Inflammatory macrophage (primary cell): ENCODE data around the gene PRLR.
"Not testable (repeated sequence)": the region's sequence is repeated elsewhere in the genome, so short reads cannot be mapped to it uniquely, and the experiment has no call there.

Experiments
- DNase-seq, 2 donors: peaks; one replicate each; pipeline ENCODE4 v3.0.0-alpha.2; 2020 to 2022

The PRLR gene

DNA sequence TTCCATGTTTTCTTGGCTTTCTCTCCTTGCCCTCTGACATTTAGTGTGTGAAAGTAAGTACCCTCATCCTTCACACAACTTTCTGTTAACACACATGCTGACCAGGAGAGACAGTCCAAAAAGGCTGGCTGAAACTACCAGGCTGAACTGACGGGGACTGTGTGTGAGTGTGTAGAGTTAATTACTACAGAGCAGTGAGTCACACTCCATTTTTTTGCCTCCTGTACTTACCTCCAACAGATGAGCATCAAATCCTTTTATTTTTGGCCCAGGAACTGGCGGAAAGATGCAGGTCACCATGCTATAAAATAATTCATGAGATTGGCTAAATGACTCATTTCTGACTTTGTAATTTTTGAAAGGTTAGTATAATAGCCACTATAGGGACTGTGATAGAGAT lies 162.3 kb downstream of the PRLR start:
- no peak for DNase-seq

DNA sequence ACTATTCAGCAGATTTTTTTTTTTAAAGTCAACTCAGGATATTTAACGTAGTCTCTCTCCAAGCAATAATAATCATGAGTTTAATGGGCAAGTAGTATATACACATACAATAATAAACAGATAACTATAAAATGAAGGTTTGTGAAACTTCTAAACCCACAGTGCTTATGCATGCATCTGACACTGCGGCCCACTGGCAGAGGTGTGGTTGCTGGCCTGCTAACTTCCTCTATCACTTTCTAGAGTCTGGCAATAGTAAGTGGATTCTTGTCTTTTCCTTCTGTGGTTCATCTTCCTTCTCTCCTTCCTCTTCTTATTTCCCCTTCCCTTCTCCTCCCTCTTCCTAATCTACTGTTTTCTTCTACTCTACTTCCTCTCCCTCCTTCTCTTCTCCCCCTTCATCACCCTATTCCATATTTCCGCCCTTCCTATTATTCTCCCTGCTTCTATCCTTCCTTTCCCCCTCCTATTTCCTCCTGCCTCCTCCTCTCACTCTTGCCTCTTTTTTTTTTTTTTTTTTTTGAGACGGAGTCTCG lies 164.0 kb downstream of the PRLR start:
- DNase-seq = peak; percentile 36

DNA sequence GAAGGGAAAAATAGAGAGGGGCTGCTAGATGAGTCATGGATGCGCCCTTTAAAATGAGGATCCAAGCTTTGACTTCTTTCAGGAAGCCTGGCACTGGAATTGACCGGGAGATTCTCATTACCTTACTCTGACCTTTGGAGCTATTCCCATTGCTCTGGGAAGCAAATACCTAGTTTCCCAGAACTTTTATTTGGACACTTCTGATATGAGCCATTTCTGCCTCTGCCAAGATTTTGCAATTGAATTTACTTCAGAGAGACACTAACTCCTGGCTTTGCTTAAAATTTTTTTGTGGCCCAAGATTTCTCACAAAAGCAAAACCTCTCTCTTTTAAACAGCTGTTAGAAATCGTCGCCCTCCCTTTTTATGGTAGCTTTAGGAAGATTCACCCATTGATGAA lies 166.9 kb downstream of the PRLR start:
- DNase-seq = no peak

DNA sequence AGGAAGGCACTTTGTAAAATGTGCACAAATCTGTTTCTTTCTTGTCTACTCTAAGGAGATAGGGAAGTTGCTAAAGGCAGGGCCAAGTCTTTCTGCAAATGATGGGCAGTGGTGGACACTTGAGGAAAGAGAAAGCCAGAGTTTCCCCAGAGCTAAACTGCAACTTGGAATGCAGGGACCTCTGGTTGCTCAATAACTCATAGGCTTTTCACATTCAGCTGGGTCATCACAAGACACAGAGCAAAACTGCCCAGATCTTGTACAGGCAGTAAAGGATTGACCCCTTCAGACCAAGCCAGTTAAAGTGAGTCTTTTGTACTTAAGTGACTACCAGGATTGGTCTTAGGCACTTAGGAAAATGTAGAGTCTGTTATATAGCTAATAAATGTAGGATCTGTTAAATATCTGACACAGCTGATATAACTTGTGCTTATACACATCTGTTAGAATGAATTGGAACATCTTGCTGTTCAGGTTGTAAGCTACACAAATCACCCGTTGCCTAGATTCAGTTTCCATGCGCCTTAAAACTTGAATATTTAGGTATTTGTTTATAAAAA lies 169.0 kb downstream of the PRLR start:
- peak; percentile 25 to 53 for DNase-seq

DNA sequence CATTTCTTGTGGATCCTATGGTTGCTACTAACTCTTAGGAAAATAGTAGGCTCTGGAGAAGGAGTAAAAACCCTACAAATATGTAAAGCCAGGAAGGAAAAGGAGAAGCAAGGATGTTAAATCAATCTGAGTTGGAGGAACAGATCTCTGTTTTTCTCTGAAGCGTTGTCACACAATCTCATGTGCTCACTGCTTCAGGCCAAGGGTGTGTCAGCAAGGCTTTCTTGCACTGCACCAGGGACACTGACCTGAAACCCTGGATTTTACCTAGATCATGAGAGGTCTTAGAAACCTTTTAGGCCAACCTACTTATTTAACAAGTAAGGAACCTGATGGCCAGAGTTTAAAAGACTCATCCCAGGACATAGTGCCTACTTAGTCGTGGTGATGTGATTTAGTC lies 170.1 kb downstream of the PRLR start:
- DNase-seq = no peak

DNA sequence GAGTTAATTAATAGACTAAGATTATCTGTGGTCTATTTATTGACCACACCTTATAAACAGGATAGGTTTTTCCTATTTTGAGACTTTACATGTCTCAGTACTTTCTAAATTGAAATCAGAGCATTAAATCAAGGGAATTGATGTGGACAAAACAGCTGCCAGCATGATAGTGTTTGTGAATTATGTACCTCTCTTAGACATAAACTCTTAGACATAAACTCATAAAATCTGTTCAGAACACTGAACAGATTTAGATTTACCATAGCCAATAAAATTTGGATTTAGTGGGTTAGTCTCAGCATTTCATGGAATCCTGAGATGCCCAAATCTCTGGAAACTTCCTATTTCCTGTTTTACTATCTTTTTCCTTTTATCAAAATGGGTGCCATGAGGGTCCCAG lies 171.0 kb downstream of the PRLR start:
- no peak for DNase-seq

DNA sequence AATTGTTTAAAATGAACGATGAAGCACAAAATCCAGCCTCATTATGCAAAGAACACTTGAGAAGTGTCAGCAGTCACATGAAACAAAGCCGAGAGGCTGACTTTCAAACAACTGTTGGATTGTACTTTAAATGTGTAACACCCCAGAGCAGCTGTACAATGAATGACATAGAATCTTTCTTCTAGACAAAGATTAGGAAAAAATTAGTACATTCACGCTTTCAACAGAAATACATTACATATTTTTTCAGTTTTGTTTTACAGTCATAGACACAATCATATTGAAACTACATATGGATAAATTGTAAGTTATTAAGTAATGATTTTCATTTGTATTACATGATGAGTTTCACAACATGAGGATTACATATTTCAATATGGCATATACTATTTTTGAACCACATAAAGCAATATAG lies 171.9 kb downstream of the PRLR start:
- no peak for DNase-seq

DNA sequence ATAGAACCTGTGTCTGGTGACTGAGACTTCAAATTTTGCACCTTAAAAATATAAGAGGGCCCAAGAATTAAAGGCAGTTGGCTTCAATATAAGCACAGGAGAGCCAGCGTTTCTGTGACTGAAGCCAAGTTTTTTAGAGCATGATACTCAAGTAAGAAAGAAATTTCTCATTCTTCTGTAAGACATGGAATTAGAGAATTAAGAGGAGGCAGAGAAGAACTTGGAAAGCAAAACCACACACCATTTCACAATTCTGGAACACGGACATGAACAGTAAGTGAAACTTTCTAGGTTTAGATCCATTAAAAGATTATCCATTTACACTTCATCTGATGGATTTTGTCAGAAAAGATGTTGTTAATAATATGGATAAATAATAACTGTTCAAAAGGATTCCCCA lies 173.6 kb downstream of the PRLR start:
- DNase-seq = no peak

DNA sequence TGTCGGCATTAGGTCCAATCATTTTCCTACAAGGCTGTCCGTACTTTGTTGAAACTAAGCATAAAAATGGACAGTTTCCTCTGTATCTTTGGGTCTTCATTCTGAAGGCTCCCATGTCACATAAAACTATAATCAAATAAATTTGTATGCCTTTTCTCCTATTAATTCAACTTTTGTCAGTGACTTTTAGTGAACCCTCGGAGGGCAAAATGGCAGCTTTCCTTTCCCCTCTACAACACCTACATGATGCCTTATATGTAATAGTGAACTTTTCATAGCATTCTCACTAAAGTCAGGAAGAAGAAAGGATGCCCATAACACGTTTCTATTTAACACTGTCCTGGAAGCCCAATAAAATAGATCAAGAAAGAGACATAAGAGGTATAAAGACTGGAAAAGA lies 177.4 kb downstream of the PRLR start:
- no peak for DNase-seq

DNA sequence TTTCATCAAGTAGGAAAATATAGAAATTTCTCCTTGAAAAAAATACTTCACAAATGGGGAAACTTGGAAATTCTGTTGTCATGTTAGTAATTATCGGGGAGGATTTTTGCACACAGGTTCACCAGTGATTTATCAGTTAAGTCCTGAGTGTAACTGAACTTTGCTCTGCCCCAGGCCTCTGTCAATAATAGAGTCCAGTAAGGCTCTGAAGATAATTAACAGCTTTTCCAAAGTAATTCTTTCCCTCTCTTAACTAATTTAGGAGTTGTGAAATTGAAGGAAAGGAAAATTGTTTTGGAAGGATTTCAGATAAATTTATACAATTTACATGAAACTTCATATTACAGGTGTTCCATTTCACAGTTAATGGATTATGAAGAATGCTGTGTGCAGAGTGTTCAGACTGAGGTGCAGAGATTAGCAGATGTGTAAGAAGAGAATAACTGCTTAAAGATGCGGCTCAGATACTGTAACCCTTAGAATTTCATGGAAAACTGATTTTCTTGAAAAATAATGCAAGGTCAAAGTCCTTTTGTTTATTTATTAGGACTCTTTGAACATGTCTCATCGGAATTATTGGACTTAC lies 179.7 kb downstream of the PRLR start:
- no peak for DNase-seq

DNA sequence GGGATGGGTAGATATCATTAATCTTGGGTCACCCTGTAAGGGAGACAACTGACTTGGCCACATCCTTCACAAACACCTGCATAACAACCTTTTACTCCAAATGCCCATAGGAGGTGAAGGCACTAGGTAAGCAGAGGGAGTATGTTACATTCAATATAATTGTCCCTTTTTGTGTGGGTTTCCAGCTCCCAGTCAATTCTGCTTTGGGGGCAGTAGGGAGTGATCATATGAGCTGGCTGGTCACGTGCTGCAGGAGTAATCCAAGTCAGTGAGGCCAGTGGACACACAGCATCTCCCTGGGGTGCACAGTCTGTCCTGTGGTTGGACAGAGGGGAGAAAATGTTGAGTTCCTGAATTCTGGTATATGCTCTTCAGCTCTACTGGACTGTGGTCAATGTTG lies 181.4 kb downstream of the PRLR start:
- no peak for DNase-seq

DNA sequence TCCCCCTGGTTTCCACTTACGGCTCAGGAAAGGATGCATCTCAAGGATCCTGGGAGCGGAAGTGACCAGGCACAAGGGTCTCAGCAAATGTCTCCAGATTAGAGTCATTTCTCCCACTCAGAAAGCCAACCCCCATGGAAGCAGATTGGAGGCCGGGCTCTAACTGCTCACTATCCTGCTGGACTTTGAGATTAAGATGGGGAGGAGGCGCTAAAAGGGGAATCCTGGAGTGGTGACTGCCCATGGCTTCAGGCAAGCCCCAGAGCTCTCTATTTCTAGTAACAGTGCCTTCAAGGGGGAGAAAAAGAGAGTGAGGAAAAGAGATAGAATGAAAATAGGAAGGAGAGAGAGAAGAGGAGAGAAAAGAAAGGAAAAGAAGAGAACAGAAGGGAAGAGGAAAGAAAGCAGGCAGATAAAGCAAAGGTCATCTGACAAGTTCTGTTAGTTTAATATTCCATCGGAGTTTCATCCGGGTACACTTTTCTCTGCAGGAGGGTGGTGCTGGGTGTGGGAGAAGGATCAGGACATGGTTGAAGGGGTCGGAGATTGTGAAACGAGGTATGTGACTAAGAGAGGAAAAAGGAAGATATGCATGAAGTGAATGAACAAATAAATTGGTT lies 182.4 kb downstream of the PRLR start, which contains the start of gene AGXT2:
Gene AGXT2 (minus strand): TSS at position 165 of the 620 bp plus-strand sequence. CDS start 57 bp downstream, at position 108.
- DNase-seq = no peak

DNA sequence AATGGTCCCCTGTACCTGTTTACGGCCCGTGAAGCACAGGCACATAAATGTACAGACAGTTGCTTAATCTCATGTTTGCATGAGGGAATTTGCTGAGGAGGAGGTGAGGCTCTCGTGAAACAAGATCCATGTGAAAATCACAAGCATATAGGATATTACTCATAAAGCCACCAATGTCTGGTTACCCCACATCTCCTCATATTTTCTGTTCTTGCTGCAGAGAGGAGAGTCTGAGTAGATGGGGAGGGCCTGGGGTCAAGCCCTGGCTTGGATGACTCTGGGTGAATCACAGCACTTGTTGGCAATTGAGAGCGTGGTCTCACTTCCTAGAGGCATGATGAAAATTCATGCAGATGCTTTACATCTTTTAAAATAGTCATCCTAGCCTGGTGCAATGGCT lies 183.5 kb downstream of the PRLR start:
- no peak for DNase-seq

DNA sequence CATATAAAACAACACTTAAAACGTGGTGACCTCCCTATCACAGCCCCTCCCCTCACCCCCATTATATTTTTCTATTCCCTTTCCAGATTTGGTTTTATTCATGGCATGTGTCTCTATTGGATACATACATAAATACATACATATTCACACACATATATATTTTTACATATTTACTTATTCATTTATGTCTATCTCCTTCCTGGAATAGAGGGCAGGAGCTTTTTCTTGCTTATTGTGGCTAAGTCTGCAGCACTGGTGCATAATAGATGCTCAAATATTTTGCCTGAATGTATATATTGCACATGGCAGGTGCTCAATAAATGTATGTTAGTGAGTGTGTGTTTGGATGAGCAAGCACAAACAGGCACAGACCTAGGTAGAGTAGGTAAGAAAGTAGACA lies 185.0 kb downstream of the PRLR start:
- DNase-seq = no peak

DNA sequence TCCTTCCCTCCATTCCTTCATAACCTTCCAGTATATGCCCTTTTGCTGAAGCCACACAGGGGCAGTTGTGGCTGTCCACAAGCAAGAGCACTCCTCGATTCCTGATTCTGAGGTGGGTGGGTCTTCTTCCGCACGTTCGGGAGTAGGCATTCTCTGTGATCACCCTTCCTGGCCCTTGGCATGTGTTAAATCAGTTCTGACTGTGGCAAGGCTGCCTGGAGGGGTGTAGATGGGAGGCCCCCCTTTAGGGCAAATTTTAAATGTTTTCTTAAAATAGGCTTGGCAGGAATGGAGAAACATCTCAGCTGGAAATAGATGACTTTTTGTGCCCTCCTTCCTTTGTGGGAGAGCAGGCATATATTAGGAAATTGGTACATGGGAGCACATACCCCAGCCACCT lies 185.6 kb downstream of the PRLR start:
- DNase-seq = no peak

DNA sequence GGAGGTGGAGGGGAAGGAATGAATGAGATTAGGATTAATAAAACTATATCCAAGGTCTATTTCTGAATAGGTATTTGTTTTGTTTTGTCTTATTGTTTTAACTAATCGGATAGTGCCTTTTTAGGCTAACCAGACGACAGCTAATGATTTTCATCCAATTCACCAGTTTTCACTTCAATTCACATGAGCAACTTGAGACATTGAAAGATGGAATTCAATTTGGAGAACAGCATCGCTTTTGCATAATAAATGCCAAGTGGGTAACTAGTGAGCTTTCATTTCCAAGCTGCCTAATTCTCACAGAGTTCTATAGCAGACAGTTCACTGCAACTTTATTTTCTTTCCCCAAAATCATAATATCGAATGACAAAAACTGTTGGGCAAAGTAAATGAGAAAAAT lies 187.5 kb downstream of the PRLR start:
- DNase-seq = no peak

DNA sequence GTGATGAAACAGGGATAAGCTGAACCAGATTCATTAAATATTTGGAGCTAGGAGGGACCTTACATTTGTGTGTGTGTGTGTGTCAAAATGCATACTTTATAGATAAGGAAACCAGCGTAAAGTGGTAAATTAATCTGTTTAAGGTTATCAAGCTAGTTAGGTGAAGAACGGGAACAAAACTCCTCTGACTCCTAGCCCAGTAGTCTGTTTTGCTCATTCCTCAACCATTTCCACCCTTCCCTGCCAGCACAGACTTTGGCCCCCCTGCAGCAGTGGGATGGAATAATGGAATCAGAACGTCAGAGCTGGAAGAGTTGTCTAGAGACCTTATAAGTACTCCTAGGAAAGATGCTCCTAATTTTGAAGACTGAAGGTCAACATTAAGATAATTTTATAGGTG lies 189.0 kb downstream of the PRLR start:
- DNase-seq = no peak

DNA sequence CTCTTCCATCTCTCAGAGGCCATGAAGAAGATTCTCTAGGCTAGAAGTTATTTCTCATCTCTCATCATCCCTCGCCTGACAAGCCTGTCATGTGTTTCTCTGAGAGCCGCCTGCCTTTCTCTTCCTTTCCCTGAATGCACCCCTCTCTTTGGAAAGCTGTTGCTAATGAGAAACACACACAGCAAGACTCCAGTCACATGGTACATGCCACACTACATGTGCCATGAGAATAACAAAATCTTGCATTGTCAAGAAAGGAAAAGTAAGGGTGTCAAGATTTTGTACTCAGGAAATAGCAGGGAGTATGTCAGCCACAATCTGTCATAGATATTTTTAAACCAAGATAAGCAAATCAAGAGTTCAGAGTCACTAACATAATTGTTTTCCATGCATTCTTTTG lies 191.4 kb downstream of the PRLR start:
- no peak for DNase-seq

DNA sequence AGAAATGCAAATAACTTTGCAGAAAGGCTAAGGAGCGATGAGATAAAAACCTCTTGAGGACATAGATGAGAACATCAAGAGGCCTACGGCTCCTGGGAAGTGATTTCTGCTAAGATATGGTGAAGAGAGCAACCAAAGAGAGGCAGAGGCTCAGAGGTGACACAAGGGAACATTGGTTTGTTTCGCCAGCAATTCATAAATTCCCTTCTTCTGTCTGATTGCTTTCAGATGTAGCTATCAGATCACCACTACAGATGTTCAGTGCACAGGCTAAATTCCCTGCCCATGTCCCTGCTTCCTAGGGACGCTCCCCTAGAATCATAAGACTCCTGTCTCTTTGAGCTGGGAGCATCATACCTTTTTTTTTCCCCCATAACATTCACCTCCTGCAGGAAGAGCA lies 193.8 kb downstream of the PRLR start:
- no peak for DNase-seq

DNA sequence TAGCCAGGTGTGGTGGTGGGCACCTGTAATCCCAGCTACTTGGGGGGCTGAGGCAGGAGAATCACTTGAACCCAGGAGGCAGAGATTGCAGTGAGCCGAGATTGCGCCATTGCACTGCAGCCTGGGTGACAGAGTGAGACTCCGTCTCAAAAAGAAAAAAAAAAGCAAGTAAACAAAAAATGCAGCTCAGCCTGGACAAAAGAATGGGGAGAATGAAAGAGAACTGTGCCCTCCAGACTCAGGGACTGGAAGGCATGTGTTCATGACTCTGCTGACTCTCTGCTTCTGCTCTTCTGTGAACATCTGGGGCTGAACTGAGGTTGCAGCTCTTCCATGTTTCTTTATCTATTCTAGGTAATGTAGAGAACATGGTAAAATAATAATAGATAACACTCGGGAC lies 194.4 kb downstream of the PRLR start:
- not testable (repeated sequence) for DNase-seq

DNA sequence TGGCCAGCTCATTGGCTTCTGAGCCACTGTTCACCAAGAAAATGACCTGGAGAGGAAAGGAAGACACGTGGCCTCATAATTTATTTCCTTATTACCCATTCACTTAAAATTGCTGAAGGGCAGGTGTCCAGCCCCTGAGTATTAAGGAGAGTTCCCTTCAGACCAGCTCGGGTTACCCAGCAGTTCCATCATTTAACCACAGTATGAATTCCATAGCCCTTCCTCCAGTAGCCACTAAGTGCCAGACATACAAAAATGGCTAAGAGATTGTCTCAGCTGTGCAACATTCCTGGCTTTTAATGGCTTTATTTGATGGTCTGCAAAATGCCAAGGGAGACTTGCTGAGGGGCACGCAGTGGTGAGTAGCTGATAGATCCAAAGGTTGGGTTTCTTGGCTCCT lies 195.0 kb downstream of the PRLR start:
- DNase-seq = no peak

DNA sequence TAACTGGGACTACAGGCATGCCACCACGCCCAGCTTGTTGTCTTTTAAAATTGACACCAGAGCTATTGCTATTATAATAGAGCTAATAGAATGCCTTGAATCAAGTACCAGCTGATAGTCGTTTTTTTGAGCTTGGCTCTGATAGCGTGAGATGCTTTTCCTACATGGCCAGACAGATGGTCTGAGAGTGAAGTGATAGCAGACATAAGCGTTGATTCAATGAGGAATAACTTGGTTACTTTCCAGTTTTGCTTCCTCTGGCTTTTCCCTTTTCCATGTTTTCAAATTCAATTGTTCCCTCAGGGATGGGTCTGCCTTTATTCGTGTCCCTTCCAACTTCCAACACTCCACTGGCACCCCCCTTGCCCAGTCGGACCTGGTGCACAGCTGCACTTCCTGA lies 197.9 kb downstream of the PRLR start:
- DNase-seq = no peak

DNA sequence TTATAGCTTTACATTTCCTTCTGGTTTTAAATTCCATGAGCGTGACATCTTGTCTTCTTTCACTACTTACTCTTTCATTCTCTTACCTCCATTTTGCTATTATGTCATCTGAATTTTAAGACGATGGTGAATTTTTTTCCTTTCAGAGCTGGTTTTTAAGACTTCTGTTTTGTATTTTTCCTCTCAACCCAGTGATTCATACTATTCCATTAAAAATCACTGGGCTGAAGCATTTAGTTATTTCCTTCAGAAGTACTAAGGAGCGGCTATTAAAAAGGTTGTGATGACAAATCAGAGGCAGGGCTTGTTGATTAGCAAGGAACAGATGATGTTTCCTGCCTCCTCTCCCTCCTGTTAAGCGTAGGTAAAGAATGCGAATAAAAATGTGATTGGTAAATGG lies 199.0 kb downstream of the PRLR start:
- DNase-seq = no peak

DNA sequence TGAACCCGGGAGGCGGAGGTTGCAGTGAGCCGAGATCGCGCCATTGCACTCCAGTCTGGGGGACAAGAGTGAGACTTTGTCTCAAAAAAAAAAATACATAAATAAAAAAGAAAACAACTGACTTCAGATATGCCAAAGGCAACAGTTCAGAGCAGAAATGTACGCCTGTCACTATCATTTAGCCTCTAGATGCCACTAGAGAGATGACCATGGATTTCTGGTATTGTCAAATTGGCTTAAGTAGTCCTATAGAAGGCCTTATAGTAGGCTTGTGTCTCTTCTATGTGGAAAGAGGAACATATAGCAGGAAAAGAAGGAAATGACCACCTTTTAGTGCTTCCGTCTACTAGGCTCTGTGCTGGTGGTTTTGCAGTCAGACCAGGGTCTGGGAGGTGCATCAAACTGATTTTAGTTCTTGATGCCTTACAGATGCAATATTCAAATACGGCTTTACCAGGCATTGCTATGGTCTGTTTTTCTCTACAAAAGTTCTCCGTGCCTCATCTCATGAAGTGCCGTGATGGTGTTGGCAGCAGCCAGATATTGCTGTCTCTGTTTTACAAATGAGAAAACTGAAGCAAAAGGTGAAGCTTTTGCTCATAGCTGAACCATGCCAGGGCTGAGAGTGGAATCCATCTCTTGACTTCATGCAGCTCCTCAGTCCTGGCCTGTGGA lies 199.7 kb downstream of the PRLR start:
- peak in 1 of 2 donors; percentile 3 for DNase-seq
